Transverse colon (tissue), 4 donors: ENCODE results near the gene ZNF367.

Experiments used
- CTCF ChIP-seq, 5 experiments: fragments of 200-600 bp in 3 of 5; fragments of 450-650 bp in 2 of 5; sonication (generic) in 3 of 5; IDR thresholded peaks; 1 replicate in 2 of 5; 2 replicates in 3 of 5; pipeline ENCODE4 v1.5.1; 2016 to 2017; ENCODE audit warnings: antibody characterized with exemption in 5 of 5, inconsistent platforms in 3 of 5, mild to moderate bottlenecking in 2 of 5, moderate library complexity in 1 of 5
- EP300 ChIP-seq: sonication (generic); formaldehyde crosslinking; IDR thresholded peaks from one replicate; pipeline ENCODE4 v1.6.1; 2017; ENCODE audit warnings: antibody characterized with exemption, low read depth
- POLR2A ChIP-seq: fragments of 450-650 bp; IDR thresholded peaks from one replicate; pipeline ENCODE4 v1.6.1; 2016; ENCODE audit warnings: antibody characterized with exemption, mild to moderate bottlenecking, moderate library complexity
- POLR2AphosphoS5 ChIP-seq, 3 donors: sonication (generic); formaldehyde crosslinking; IDR thresholded peaks; one replicate each; pipeline ENCODE4 v1.6.1; 2016; ENCODE audit warnings: antibody characterized with exemption in 3 of 3

- TF ChIP-seq CTCF (IDR thresholded peaks at IDR 0.05) (no peak), POLR2A (no peak), POLR2AphosphoS5 (IDR thresholded peaks at IDR 0.05) (no peak), EP300 (no peak)
These were observed 25.9 kb downstream of the ZNF367 start for GRCh38 chr9:96392263-96392662.
